SU-DHL-6 (cell line): ENCODE measurements around the gene CAPN5.

ENCODE experiments used
- H2AFZ ChIP-seq: fragments of 200-600 bp; sonication (generic); 2 replicates; pipeline ENCODE4 v1.6.1; 2014; ENCODE audit warnings: low read depth, mild to moderate bottlenecking, moderate library complexity, mixed read lengths, antibody characterized with exemption, low read length; ENCODE audit not compliant: severe bottlenecking
- H3F3A ChIP-seq: fragments of 200-600 bp; shearing (Covaris generic); 2 replicates; pipeline ENCODE4 v1.6.0; 2016; ENCODE audit warnings: antibody characterized with exemption, mild to moderate bottlenecking; ENCODE audit not compliant: insufficient read depth
- H3K27ac ChIP-seq: fragments of 200-600 bp; sonication (generic); 2 replicates; pipeline ENCODE4 v1.5.1; 2016; ENCODE audit warnings: low read depth, mild to moderate bottlenecking, low read length, moderate library complexity, mixed read lengths
- H3K27me3 ChIP-seq: fragments of 200-600 bp; sonication (generic), shearing (Covaris generic); 2 replicates; pipeline ENCODE4 v1.6.0; 2014; ENCODE audit warnings: mild to moderate bottlenecking, low read length
- H3K36me3 ChIP-seq: fragments of 200-600 bp; sonication (generic); 2 replicates; pipeline ENCODE4 v1.6.1; 2014; ENCODE audit warnings: mild to moderate bottlenecking, low read length, mixed read lengths
- H3K4me2 ChIP-seq: fragments of 300-600, 200-600 bp; shearing (Covaris generic), sonication (generic); 2 replicates; pipeline ENCODE4 v1.6.0; 2014; ENCODE audit warnings: low read length, low read depth, mild to moderate bottlenecking; ENCODE audit not compliant: poor library complexity, severe bottlenecking
- H3K4me3 ChIP-seq: fragments of 200-600 bp; sonication (generic); 2 replicates; pipeline ENCODE4 v1.5.1; 2014; ENCODE audit warnings: antibody characterized with exemption, low read length, mild to moderate bottlenecking, mixed read lengths; ENCODE audit not compliant: insufficient read depth, poor library complexity, severe bottlenecking
- H3K79me2 ChIP-seq: fragments of 200-600 bp; sonication (generic); 2 replicates; pipeline ENCODE4 v1.6.1; 2014; ENCODE audit warnings: mild to moderate bottlenecking, low read length, moderate library complexity; ENCODE audit not compliant: insufficient read depth
- H3K9ac ChIP-seq: fragments of 200-600 bp; sonication (generic); 2 replicates; pipeline ENCODE4 v1.7.0; 2014; ENCODE audit warnings: mild to moderate bottlenecking, low read length
- H3K9me2 ChIP-seq: fragments of 200-600 bp; sonication (generic); replicated peaks from 2 replicates; pipeline ENCODE4 v1.6.1; 2014; ENCODE audit warnings: low read length; ENCODE audit not compliant: insufficient read depth
- H3K9me3 ChIP-seq: fragments of 200-600 bp; sonication (generic); 2 replicates; pipeline ENCODE4 v1.6.1; 2014; ENCODE audit warnings: low read length, mixed read lengths; ENCODE audit not compliant: insufficient read depth
- H4K20me1 ChIP-seq: fragments of 200-600 bp; sonication (generic); 2 replicates; pipeline ENCODE4 v1.6.1; 2014; ENCODE audit warnings: low read depth, mild to moderate bottlenecking, antibody characterized with exemption, low read length, moderate library complexity, mixed read lengths
- EZH2phosphoT487 ChIP-seq: fragments of 200-600 bp; sonication (generic), shearing (Covaris generic); conservative IDR thresholded peaks from 2 replicates; pipeline ENCODE4 v1.6.1; 2018; ENCODE audit warnings: mild to moderate bottlenecking, antibody characterized with exemption, low read length, moderate library complexity, mixed read lengths
- TF ChIP-seq, protein P1 (sequence below): fragments of 200-600 bp; sonication (generic); IDR thresholded peaks from one replicate; pipeline ENCODE4 v1.5.1; 2017; ENCODE audit warnings: antibody characterized with exemption, mild to moderate bottlenecking, low read length, moderate library complexity; ENCODE audit not compliant: insufficient read depth, poor library complexity, severe bottlenecking

The CAPN5 gene

DNA sequence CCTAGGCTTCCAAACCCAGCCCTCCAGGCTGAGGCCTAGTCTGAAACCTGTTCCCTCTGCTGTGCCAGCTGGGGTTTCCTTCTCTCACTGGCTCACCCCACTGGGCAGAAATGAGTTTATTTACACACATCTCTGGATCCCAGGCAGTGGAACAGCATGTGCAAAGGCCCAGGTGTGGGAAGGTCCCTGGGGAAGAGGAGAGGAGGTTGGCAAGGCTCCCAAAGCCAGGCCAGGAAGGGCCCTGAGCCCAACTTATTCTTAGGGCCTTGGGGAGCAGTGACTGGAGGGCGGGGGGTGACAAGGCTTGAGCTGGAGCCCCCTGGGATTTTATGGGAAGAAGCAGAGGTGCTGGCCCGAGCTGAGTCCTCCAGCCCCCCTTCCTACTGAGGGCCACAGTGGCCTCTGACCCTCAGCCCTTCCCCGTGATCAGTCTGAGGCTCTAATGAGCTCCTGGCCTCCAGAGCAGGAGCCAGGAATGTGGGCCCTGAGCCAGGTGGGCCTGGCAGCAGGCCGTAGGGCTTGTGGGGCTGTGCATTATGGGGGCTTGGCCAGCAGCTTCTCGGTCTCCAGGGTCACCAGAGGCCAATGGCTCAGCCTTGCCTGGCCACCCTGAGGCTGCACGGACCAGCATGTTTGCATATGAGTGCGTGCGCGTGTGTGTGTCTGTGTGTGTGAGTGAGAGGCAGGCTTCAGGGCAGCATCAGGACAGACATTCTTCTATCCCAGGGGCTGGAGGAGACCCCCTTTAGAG, 64.2 kb downstream of the CAPN5 start:
- Histone ChIP-seq H3K9me2 (no peaks in the 10 kb centered on the region), H2AFZ (no peak overlapping the region), H3F3A (no peaks in the 10 kb centered on the region), H3K4me3 (no peak overlapping the region), H3K27ac (no peak overlapping the region), H3K9me3 (no peaks in the 10 kb centered on the region), H3K79me2 (no peaks in the 10 kb centered on the region), H3K27me3 (no peaks in the 10 kb centered on the region), H4K20me1 (no peaks in the 10 kb centered on the region), H3K4me2 (no peak overlapping the region), H3K9ac (no peak overlapping the region), H3K36me3 (no peaks in the 10 kb centered on the region)
- TF ChIP-seq, protein P1, sequence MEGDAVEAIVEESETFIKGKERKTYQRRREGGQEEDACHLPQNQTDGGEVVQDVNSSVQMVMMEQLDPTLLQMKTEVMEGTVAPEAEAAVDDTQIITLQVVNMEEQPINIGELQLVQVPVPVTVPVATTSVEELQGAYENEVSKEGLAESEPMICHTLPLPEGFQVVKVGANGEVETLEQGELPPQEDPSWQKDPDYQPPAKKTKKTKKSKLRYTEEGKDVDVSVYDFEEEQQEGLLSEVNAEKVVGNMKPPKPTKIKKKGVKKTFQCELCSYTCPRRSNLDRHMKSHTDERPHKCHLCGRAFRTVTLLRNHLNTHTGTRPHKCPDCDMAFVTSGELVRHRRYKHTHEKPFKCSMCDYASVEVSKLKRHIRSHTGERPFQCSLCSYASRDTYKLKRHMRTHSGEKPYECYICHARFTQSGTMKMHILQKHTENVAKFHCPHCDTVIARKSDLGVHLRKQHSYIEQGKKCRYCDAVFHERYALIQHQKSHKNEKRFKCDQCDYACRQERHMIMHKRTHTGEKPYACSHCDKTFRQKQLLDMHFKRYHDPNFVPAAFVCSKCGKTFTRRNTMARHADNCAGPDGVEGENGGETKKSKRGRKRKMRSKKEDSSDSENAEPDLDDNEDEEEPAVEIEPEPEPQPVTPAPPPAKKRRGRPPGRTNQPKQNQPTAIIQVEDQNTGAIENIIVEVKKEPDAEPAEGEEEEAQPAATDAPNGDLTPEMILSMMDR = no peak
- TF ChIP-seq EZH2phosphoT487 = no peak

DNA sequence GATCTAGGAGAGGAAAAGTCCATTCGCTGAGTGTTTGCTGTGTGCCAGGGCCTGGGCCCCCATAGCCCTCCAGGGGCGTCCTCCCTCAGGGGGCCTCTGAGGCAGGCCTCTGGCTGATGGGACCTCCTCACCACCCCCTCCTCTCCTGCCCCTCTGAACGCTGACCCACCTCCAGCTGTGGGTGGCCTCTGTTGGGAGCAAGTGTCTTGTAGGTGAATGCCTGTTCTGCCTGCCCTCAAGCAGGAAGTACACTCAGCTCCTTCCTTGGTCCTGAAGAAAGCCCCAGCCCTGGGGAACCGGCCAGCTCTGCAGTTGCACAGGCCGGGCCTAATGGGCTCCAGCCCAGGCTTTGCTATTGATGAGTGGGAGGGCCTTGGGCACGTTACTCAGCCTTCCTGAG, 64.8 kb downstream of the CAPN5 start:
- Histone ChIP-seq H3K36me3 (no peaks in the 10 kb centered on the region), H3K9me3 (no peaks in the 10 kb centered on the region), H4K20me1 (no peaks in the 10 kb centered on the region), H3K9me2 (no peaks in the 10 kb centered on the region), H3K4me3 (no peak overlapping the region), H3K27ac (no peak overlapping the region), H3K27me3 (no peaks in the 10 kb centered on the region), H3K79me2 (no peaks in the 10 kb centered on the region), H3K4me2 (no peak overlapping the region), H3K9ac (no peak overlapping the region), H3F3A (no peaks in the 10 kb centered on the region), H2AFZ (no peak overlapping the region)
- TF ChIP-seq, protein P1 = no peak
- TF ChIP-seq EZH2phosphoT487 = no peak

DNA sequence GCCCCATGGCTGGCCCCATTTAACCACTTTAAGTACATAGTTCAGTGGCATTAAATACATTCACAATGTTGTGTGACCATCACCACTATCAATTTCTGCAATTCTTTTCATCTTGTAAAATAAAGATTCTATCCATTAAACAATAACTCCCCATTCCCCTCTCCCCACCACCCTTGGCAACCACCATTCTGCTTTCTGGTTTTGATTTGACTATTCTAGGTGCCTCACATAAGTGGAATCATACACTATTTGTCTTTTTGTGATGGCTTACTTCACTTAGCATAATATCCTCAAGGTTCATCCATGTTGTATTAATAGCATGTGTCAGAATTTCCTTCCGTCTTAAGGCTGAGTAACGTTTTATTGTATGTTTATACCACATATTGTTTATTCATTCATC, 68.3 kb downstream of the CAPN5 start:
- Histone ChIP-seq H2AFZ (no peak overlapping the region), H3K36me3 (no peaks in the 10 kb centered on the region), H3K9me3 (no peaks in the 10 kb centered on the region), H3F3A (no peaks in the 10 kb centered on the region), H4K20me1 (no peaks in the 10 kb centered on the region), H3K4me3 (no peak overlapping the region), H3K27me3 (no peaks in the 10 kb centered on the region), H3K27ac (no peak overlapping the region), H3K9me2 (no peaks in the 10 kb centered on the region), H3K9ac (no peak overlapping the region), H3K79me2 (no peaks in the 10 kb centered on the region), H3K4me2 (no peak overlapping the region)
- TF ChIP-seq EZH2phosphoT487 = no peak
- TF ChIP-seq, protein P1 = no peak
